HG02798 (cell line): ENCODE data around the gene MTG2.

ENCODE experiments used
- ATAC-seq: cut with Tn5 transposase; IDR thresholded peaks from one replicate; pipeline ENCODE4 v1.9.1; 2021; ENCODE audit warnings: mild to moderate bottlenecking; ENCODE audit not compliant: unreplicated experiment, poor library complexity

Gene MTG2

GRCh38 chr20:62241506-62241905 lies 58.7 kb downstream of the MTG2 start:
- no peak for ATAC-seq

DNA sequence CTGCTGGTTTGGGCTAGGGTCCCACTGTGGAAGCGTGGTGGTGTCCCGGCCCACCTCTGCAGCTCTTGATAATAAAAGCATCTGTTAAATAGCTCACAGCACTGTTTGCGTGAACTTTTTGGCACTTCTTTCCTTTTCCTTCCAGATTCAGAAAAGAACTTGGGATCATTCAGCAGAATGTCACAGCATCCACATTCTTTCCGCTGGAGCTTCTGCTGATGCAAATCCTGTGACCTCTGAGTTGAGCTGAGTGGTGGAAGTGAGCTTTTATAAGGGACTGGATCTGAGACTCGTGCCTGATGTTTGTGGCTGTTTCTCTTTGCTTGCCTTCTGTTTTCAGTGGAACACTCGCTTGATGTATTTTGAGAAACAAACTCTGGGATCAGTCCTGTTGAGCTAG lies 59.3 kb downstream of the MTG2 start:
- ATAC-seq, result no peak

GRCh38 chr20:62243106-62243505 lies 60.3 kb downstream of the MTG2 start:
- ATAC-seq, result no peak

DNA sequence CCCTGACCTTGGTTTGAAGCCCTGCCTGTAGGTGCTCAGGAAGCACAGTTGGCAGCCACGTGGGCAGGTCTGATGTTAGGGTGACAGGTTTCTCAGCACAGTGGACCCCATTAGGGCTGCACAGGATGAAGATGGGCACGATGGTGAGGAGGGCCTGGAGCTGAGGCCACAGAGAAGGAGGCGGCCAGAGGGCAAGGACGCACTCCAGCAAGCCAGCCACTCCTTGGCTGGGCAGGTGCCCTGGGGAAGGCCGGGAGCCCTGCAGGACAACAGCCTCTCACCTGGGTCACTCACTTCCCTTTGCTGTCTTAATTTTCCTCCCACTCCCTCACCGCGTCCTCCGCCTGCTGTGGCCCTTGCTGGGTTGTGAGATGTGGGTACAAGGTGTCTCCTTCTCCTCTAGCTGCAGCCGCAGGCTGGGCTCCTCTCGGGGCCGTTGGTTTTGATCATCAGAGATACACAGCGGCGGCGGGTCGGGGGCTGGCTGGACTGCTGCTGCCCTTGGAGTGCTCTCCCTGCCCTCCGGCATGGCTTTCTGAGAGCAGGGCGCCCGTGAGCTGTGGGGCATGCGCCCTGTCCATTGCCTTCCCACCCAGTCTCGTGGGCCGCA lies 61.2 kb downstream of the MTG2 start:
- no peak for ATAC-seq

DNA sequence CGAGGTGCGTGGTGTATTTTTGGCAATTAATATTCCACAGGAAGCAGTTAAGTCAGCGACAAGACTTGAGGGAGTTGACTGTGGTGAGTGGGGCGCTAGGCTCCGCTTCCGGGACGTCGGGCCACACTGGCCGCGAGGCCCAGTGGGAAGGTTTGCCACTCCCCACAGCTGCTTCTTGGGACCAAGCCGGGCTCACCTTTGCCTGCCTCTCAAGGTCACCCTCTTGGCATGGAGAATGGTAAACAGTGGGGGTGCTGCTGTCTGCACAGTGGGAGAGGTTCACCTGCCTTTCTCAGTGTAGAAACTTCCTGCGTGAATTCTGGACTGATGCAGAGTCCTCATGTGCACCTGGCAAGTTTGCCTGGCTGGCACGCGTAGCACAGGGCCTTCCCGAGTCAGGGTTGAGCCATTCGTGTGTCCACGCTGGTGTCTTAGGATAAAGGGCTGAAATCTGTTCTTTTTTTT lies 61.8 kb downstream of the MTG2 start:
- ATAC-seq, result no peak

DNA sequence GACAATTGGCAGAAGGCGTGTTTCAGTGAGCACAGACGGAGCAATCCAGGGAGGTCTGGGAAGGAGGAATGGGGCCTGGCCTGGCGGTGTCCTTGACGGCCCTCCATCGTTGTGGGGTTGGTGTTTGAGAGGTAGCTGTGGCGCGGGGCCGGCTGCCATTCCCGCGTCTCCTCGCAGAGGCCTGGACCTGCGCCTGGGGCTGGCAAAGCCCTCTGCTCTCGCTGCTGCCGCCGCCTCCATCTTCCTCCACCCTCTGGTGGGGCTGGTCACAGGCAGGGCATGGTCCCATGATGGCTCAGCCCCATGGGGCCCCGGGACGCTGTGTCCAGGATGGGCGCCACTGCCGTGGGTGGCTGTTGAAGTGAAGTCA lies 63.1 kb downstream of the MTG2 start:
- ATAC-seq, result no peak

GRCh38 chr20:62246431-62246830 lies 63.6 kb downstream of the MTG2 start:
- ATAC-seq, result no peak

DNA sequence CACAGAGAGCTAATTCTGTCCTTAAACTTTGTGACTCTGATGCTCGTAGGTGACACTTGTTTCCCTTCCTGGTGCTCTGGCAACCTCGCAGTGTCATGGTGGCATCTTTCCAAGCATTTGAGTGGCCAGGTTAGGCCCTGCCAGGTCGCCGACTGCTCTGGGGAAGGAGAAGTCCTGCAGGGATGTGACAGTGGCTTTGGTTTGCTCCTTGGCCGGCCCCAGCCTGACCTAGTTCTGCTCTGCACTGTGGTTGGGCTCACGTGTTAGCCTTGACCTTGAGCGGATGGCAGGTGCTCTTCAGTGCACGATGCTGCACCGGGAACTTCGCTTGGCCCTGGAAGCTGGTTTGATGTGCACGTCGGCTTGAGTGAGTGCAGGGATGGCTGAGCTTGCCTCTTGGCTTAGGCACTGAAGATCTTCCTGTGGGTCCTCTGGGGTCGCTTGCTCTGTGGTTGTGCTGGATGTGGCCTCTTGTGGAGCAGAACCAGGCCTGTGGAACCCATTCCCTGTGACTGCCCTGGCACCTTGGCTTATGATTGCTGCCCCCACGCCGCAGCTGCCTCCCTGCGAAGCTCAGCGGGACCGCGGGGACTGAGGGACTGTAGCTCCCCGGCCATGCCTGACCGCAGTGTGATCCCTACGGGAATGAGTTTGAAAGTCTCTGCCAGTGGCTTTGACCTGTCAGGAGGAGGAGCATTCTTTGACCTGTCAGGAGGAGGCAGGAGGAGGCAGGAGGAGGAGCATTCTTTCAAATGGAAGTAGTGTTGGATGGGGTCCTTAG lies 64.2 kb downstream of the MTG2 start:
- ATAC-seq, result no peak

DNA sequence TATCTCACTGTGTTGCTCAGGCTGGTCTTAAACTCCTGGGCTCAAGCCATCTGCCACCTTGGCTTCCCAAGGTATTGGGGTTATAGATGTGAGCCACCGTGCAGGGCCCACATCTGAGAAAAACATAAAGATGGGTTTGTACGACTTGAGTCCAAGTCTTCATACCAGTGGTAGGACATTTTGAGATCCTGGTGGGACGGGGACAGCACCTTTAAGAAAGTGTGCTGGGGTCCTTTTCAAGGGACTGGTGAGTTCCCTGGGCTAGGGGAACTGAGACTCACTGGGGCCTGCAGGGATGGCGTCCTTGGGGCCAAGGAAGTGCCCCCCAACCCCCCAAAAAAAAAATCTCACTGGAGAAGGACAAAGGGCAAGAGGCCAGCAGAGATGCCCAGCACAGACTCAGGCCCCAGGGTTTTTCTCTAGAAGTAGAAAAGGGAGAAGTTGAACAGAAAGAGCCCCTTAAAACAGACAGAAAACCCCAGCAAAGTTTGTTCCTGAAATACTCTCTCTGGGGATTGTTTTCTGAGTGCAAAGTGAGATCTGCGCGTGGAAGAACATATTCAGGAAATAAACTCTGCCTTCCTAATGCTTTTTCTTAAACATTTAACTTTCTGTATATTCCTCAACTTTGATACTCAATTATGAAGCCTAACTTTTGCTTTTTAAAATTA lies 66.2 kb downstream of the MTG2 start:
- ATAC-seq, result no peak

- ATAC-seq, result no peak
These were observed 69.6 kb downstream of the MTG2 start for GRCh38 chr20:62252342-62252966.
